Ascending aorta (tissue), 2 donors: ENCODE measurements around the gene RAD51B. TPM values are rescaled to one million over a fixed set of nuclear protein-coding genes. Genes with fewer than 3 reads are reported as not detected.

Source experiments
- DNase-seq, 2 donors: peaks; one replicate each; pipeline ENCODE4 v3.0.0-alpha.2; 2019; ENCODE audit warnings: low spot score in 2 of 2
- H3K27ac ChIP-seq, 2 donors: fragments of 200-600 bp; sonication (generic); one replicate each; pipeline ENCODE4 v1.5.1; 2016 to 2017; ENCODE audit warnings: mild to moderate bottlenecking in 1 of 2
- H3K27me3 ChIP-seq: fragments of 200-600 bp; sonication (generic); one replicate; pipeline ENCODE4 v1.5.1; 2017
- H3K36me3 ChIP-seq, 2 donors: fragments of 200-600 bp; sonication (generic); one replicate each; pipeline ENCODE4 v1.5.1; 2016
- H3K4me1 ChIP-seq, 2 donors: fragments of 200-600 bp; sonication (generic); one replicate each; pipeline ENCODE4 v1.5.1; 2016 to 2017; ENCODE audit warnings: mild to moderate bottlenecking in 1 of 2
- H3K4me3 ChIP-seq, 2 donors: fragments of 200-600 bp; sonication (generic); one replicate each; pipeline ENCODE4 v1.5.1; 2016 to 2017; ENCODE audit warnings: mild to moderate bottlenecking in 1 of 2
- H3K9me3 ChIP-seq, 2 donors: fragments of 200-600 bp; sonication (generic); one replicate each; pipeline ENCODE4 v1.5.1; 2016
- CTCF ChIP-seq, 3 experiments: fragments of 200-600 bp in 2 of 3; fragments of 450-650 bp in 1 of 3; sonication (generic) in 2 of 3; IDR thresholded peaks; one replicate each; pipeline ENCODE4 v1.5.1; 2016 to 2019; ENCODE audit warnings: antibody characterized with exemption in 3 of 3, mild to moderate bottlenecking in 1 of 3, moderate library complexity in 1 of 3
- intact Hi-C: fragments of 100-400 bp; cut with DNase I; formaldehyde crosslinking; loops from one replicate; pipeline ENCODE4 v1.15.1; 2023
- total RNA-seq: library from RNA; depleted of rRNA; stranded (reverse); fragments of >200 nt; gene quantifications from one replicate; pipeline ENCODE4 v1.1.0, GENCODE V29; 2016

Gene RAD51B
- total RNA-seq, 1 donor from 2014 or later: not detected

- Histone ChIP-seq H3K9me3 (no peaks in the 10 kb centered on the region), H3K4me1 (no peaks in the 10 kb centered on the region), H3K36me3 (no peaks in the 10 kb centered on the region), H3K4me3 (no peak overlapping the region), H3K27me3 (no peaks in the 10 kb centered on the region), H3K27ac (no peak overlapping the region)
- intact Hi-C loops: no loop called here
- DNase-seq: no peak
- TF ChIP-seq CTCF (IDR thresholded peaks at IDR 0.05): no peak
These were observed 402.6 kb downstream of the RAD51B start for GRCh38 chr14:68222154-68222553.

- Histone ChIP-seq H3K27me3 (no peaks in the 10 kb centered on the region), H3K4me3 (no peak overlapping the region), H3K9me3 (no peaks in the 10 kb centered on the region), H3K4me1 (no peaks in the 10 kb centered on the region), H3K36me3 (no peaks in the 10 kb centered on the region), H3K27ac (no peak overlapping the region)
- no peak for TF ChIP-seq CTCF (IDR thresholded peaks at IDR 0.05)
- no peak for DNase-seq
- intact Hi-C loops: no loop called here
These were observed 403.1 kb downstream of the RAD51B start for GRCh38 chr14:68222726-68223125.

GRCh38 chr14:68223631-68224030, 404.1 kb downstream of the RAD51B start:
- DNase-seq: no peak
- Histone ChIP-seq H3K27ac (no peak overlapping the region), H3K9me3 (no peaks in the 10 kb centered on the region), H3K27me3 (no peaks in the 10 kb centered on the region), H3K4me1 (no peaks in the 10 kb centered on the region), H3K36me3 (no peaks in the 10 kb centered on the region), H3K4me3 (no peak overlapping the region)
- intact Hi-C loops: no loop called here
- TF ChIP-seq CTCF (IDR thresholded peaks at IDR 0.05): no peak

GRCh38 chr14:68225321-68225720, 405.7 kb downstream of the RAD51B start:
- H3K4me1 ChIP-seq: no peaks in the 10 kb centered on the region
- intact Hi-C loops: no loop called here
- H3K4me3 ChIP-seq: no peak overlapping the region
- no peak overlapping the region for H3K27ac ChIP-seq
- no peaks in the 10 kb centered on the region for H3K9me3 ChIP-seq
- H3K36me3 ChIP-seq: no peaks in the 10 kb centered on the region
- DNase-seq: no peak
- no peaks in the 10 kb centered on the region for H3K27me3 ChIP-seq
- no peak for TF ChIP-seq CTCF (IDR thresholded peaks at IDR 0.05)

- intact Hi-C loops: no loop called here
- TF ChIP-seq CTCF (IDR thresholded peaks at IDR 0.05): no peak
- Histone ChIP-seq H3K9me3 (no peaks in the 10 kb centered on the region), H3K27ac (no peak overlapping the region), H3K36me3 (no peaks in the 10 kb centered on the region), H3K4me1 (peaks cover 0 to 6% of the 10 kb centered on the region in 2 donors), H3K4me3 (no peak overlapping the region), H3K27me3 (no peaks in the 10 kb centered on the region)
- DNase-seq: no peak
These were observed 406.9 kb downstream of the RAD51B start for GRCh38 chr14:68226523-68226922.

GRCh38 chr14:68228656-68229055, 409.1 kb downstream of the RAD51B start:
- intact Hi-C loops: no loop called here
- no peak for TF ChIP-seq CTCF (IDR thresholded peaks at IDR 0.05)
- H3K36me3 ChIP-seq: no peaks in the 10 kb centered on the region
- no peaks in the 10 kb centered on the region for H3K9me3 ChIP-seq
- no peak for DNase-seq
- H3K4me3 ChIP-seq: no peak overlapping the region
- peaks cover 9 to 24% of the 10 kb centered on the region in 2 donors for H3K4me1 ChIP-seq
- no peaks in the 10 kb centered on the region for H3K27me3 ChIP-seq
- H3K27ac ChIP-seq: no peak overlapping the region
